GM19043 (cell line): ENCODE data around the gene FPGS.

Source experiments
- ATAC-seq: cut with Tn5 transposase; IDR thresholded peaks from one replicate; pipeline ENCODE4 v1.9.1; 2021; ENCODE audit warnings: low read depth; ENCODE audit not compliant: unreplicated experiment

FPGS gene

DNA sequence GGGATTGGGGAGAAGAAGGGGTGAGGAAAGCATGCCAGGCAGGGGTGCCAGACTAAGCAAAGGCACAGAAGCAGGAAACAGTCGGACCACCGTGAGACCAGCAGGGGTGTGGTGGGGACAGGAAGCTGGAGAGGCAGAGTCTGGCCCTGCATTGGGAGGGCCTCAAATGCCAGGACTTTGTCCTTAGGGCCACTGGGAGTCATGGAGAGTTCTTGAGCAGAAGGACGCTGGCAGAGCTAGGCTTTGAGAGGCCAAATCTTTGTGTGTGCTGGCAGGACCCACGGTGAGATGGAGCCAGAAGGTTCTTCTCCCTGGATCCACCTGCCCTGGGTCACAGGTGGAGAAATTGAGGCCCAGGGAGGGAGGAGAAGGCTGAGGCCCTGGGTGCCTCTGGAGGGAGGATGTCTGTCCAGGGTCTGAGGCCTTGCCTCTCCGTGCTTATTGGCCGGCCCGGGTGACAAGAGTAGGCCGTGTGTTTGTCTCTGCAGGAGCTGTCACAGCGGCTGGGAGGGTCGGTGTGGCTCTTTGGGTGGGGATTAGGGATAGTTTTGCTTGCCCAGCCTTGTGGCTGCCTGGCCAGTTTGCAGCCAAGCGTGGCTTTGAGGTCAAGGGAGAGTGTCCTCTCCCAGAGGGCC lies 53.5 kb downstream of the FPGS start:
- ATAC-seq = no peak

DNA sequence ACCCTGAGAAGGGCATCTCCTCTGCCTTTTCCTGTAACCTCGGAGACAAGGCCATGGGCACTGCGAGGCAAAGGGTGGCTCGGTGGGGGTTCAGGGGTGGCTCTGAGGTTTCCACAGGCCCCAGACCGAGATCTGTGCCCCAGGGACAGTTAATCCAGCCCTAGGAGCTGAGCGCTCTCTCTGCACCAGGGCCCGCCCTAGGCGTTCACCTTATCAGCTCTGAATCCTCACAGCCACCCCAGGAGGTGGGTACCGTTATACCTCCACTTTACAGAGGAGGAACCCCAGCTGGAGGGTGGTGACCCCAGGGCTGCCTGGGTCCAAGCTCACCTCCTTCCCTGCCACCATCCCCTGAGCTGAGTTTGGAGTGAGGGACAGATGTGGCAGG lies 54.0 kb downstream of the FPGS start:
- ATAC-seq = no peak

DNA sequence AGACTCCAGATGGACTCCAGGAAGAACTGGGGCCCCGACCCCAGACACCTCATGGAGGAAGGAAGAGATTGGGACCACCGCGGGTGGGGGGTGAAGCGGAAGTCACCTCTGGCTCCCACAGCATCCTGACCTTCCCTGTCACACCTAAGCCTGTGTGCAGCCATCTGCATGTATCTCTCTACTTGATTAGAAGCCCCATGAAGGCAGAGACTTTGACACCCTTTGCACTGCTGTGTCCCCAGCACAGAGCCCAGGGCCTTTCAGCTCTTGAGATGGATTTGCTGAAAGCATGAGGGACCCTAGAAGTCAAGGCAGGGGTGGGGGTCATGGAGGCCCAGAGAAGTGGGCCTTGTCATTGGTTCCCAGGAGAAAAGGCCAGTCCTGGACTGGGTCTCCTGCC lies 54.6 kb downstream of the FPGS start:
- no peak for ATAC-seq

DNA sequence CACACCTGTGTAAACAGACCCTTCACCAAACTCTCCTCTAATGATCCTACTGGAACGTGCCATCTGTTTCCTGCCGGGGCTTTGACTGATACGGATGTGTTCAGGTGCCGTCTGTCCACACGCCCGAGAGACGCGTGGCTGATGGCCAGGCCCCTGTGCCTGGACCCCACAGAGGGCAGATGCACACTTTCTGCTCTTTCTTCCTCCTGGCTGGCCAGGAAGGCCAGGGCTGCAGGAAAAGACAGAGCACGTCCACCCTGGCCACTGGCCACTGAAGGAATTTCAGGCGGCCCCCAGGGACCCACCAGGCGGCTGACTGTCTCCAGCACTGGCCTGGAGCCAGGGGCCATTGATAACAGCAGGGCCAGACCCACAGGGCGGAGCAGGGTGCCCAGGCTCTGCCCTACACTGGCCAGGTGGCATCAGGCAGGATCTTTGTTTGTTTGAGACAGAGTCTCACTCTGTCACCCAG lies 55.4 kb downstream of the FPGS start:
- no peak for ATAC-seq

DNA sequence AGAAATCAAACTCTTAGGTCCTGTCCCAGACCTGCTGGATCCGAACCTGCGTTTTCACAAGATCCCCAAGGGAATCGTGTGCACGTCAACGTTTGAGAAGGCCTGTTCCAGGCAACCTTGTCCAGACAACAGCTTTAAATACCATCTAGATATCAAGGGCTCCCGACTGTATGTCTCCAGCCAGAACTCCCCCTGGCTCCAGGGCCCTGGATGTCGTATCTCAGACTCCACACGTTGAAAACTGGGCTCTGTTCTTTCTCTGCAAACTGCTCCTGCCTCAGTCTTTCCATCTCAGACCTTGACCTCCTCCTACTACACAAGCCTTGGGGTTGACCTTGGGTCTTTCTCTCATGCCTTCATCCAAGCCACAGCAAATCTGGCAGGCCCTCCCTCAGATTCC lies 57.6 kb downstream of the FPGS start:
- ATAC-seq = no peak

DNA sequence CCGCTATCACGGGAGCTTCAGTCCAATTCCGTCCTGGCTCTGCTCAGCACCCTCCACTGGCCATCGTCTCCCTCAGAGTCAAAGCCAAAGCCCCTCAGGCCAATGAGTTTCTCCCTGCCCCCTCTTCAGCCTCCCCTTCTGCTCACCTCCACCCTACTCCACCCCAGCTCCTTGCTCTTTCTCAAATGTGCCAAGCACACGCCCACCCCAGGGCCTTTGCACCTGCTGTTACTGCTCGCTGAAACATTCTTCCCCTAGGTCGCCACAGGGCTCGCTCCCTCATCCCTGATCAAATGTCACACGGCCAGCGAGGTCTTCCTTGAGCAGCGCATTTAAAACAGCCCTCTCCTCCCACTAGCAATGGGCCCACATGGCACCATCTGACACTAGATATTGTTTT lies 58.1 kb downstream of the FPGS start:
- no peak for ATAC-seq

DNA sequence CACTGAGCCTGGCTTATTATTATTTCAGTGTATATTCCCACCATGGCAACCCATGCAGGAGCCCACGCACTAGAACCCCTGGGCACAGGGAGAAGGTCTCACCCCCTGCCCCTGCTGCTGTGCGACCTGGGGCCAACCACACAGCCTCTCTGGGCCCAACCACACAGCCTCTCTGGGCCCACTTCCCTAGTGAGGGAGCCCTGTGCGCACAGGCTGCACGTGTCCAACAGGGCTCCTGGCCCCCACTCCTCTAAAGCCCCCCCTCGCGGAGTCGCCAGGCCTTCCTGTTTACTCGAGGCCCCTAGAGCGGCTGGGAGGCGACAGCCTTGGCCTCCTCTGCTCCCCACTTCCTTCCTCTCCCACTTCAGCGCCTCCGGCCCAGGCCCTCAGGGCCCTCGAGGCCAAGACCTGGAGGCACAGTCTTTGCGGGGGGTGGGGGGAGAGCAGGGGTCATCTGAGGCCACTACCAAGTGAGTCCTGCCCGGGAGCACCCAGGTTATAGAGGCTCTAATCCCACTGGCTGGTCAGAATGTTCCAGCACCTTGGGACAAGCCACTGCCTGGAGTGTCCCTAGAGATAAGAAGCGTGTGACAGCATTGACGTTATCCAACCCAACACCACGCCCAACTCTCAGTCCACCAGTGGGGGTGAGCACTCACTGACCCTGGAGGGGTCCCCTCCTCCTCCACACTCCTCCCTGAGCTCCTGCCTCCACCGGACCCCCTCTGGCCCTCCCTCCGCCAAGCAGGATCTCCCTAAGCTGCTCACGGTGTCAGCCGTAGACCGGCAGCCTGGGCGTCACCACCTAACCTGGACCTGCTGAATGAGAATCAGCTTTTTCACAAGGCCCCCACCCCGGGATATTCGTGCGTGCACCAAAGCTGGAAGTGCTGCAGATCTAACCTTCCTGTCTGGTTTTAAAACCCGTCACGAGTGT lies 59.7 kb downstream of the FPGS start:
- no peak for ATAC-seq

DNA sequence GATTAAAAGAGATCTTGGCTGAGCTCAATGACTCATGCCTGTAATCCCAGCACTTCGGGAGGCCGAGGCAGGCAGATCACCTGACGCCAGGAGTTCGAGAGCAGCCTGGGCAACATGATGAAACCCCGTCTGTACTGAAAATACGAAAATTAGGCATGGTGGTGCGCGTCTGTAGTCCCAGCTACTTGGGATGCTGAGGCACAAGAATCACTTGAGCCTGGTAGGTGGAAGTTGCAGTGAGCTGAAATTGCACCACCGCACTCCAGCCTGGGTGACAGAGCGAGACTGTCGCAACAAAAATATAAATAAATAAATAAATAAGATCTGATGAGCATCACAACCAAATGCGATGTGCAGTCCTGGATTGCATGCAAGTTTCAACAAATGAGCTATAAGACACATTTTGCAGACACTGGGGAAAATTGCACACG lies 60.5 kb downstream of the FPGS start:
- ATAC-seq = no peak
